H1 (cell line): ENCODE data around the gene WFDC8.

ENCODE experiments used
- CTCF ChIP-seq, 3 experiments: IDR thresholded peaks; 1 replicate in 2 of 3; 2 replicates in 1 of 3; pipeline versions ENCODE4 v1.5.1 to v1.6.1; 2011; ENCODE audit warnings: low read length in 3 of 3, mild to moderate bottlenecking in 3 of 3, inconsistent platforms in 2 of 3, low read depth in 1 of 3, moderate library complexity in 1 of 3; ENCODE audit not compliant: insufficient read depth in 1 of 3; ENCODE audit errors: control extremely low read depth in 1 of 3
- EZH2 ChIP-seq: fragments of 200-600 bp; sonication (generic); IDR thresholded peaks from 2 replicates; pipeline ENCODE4 v1.7.1; 2012; ENCODE audit warnings: low read depth, mild to moderate bottlenecking, moderate library complexity, low read length, inconsistent platforms; ENCODE audit not compliant: severe bottlenecking
- TBP ChIP-seq: IDR thresholded peaks from 2 replicates; pipeline ENCODE4 v1.6.1; 2011; ENCODE audit warnings: low read depth, low read length, improper control_type of control experiment

- TF ChIP-seq TBP (no peak), CTCF (IDR thresholded peaks at IDR 0.05; ENCODE audit: control extremely low read depth in 1 of 3, insufficient read depth in 1 of 3, low read depth in 1 of 3, low read length in 3 of 3) (no peak), EZH2 (no peak)
Observed at GRCh38 chr20:45621593-45621992, 42.5 kb upstream of the WFDC8 start.
